ENCODE data around the gene HELZ2. TPM values are rescaled to one million over a fixed set of nuclear protein-coding genes. Genes with fewer than 3 reads are reported as not detected.

HELZ2 gene
- total RNA-seq, 1 experiment from 2014 or later: 27.9 TPM

DNA sequence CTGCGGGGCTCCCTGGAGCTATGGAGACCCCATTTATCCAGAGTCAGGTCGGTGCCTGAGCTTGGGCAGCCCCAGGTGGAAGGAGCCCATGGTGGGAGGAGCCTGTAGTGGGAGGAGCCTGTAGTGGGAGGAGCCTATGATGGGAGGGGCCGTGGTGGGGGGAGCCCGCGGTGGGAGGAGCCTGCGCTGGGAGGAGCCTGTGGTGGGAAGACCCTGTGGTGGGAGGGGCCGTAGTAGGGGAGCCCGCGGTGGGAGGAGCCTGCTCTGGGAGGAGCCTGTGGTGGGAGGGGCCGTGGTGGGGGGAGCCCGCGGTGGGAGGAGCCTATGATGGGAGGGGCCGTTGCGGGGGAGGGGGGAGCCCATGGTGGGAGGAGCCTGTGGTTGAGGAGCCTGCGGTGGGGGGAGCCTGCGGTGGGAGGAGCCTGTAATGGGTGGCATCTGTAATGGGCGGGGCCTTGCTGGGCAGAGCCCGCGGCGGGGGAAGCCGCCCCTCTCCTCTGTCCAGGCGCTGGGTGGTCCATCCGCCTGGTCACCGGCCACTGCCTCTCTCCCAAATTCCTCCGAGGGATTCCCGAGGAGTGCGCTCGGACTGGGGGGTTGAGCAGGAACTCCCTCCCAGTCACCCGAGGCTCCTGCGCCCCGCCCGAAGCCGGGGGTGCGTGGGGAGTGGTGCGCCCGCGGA lies 20.6 kb downstream of the HELZ2 start:
- Histone ChIP-seq H3K27me3 (ENCODE audit: insufficient read depth, low read length) (no peaks in the 10 kb centered on the region), H3K23ac (ENCODE audit: insufficient read length, low read depth, low read length) (no peak overlapping the region), H3K14ac (ENCODE audit: insufficient read depth, low read length) (no peak overlapping the region), H2BK12ac (ENCODE audit: insufficient read length, low read depth, low read length) (no peak overlapping the region), H3K4me2 (ENCODE audit: insufficient read depth, insufficient read length, low read length) (peak overlapping the region; percentile 41), H3K9me3 (ENCODE audit: control insufficient read depth, low read depth, low read length) (no peaks in the 10 kb centered on the region), H4K5ac (ENCODE audit: insufficient read length, low read depth, low read length) (no peak overlapping the region), H3K9ac (ENCODE audit: extremely low read depth, insufficient read length, low read length) (no peak overlapping the region), H3K4me1 (ENCODE audit: insufficient read depth, low read length) (peaks cover 2% of the 10 kb centered on the region; the same call in 1 of the 2 replicates), H2BK20ac (ENCODE audit: low read depth, low read length, poor library complexity, severe bottlenecking) (no peak overlapping the region), H2BK15ac (ENCODE audit: low read depth, low read length) (no peak overlapping the region), H4K8ac (replicated peaks; ENCODE audit: insufficient read length, low read depth, low read length) (no peak overlapping the region), H4K91ac (ENCODE audit: insufficient read length, low read depth, low read length) (no peak overlapping the region), H3K18ac (ENCODE audit: insufficient read length, low read depth, low read length) (no peak overlapping the region), H2AFZ (ENCODE audit: low read length) (no peak overlapping the region), H3K79me1 (ENCODE audit: insufficient read depth, low read depth, low read length, poor library complexity, severe bottlenecking) (no peaks in the 10 kb centered on the region), H2BK5ac (ENCODE audit: insufficient read length, low read length) (no peak overlapping the region), H3K4ac (ENCODE audit: low read depth, low read length) (no peak overlapping the region), H3K27ac (ENCODE audit: insufficient read length, low read depth, low read length) (no peak overlapping the region), H3K56ac (ENCODE audit: insufficient read length, low read depth, low read length) (no peak overlapping the region), H2BK120ac (ENCODE audit: low read depth, low read length, poor library complexity, severe bottlenecking) (no peak overlapping the region), H4K20me1 (ENCODE audit: control insufficient read depth, insufficient read depth, insufficient read length) (peaks cover 3% of the 10 kb centered on the region), H2AK5ac (ENCODE audit: insufficient read length, low read length) (no peak overlapping the region), H3T11ph (ENCODE audit: low read length) (no peak overlapping the region), H3K23me2 (ENCODE audit: insufficient read length, low read depth, low read length, poor library complexity, severe bottlenecking) (peaks cover 9% of the 10 kb centered on the region), H3K79me2 (ENCODE audit: insufficient read depth, low read length) (no peaks in the 10 kb centered on the region)
- WGBS (ENCODE audit: extremely low coverage, insufficient read length, low lambda C conversion rate): no CpG with 5 or more reads among the region's 37 CpGs
- Mint-ChIP-seq H3K4me1 (peaks cover 22 to 34% of the 10 kb centered on the region in 2 experiments), H3K4me3 (peak overlapping the region; percentile 69 to 84), H3K9me3 (no peaks in the 10 kb centered on the region), H3K36me3 (ENCODE audit: insufficient read depth in 1 of 3, low read depth in 3 of 3) (peaks cover 0 to 7% (median 2%) of the 10 kb centered on the region in 3 experiments; a peak in 3 of 7 replicates), H3K27me3 (ENCODE audit: low read depth) (no peaks in the 10 kb centered on the region; the same call in 1 of the 2 replicates), H3K27ac (no peak overlapping the region)
- TF ChIP-seq CTCF (conservative IDR thresholded peaks at IDR 0.05): no peak
- peak; percentile 95 for DNase-seq
